Neural cell (in vitro differentiated cells): ENCODE measurements around the gene IL11RA.

Source experiments
- CTCF ChIP-seq: fragments of 450-650 bp; IDR thresholded peaks from 2 replicates; pipeline ENCODE4 v1.5.1; 2014; ENCODE audit warnings: antibody characterized with exemption, mild to moderate bottlenecking, moderate library complexity; ENCODE audit not compliant: poor library complexity, severe bottlenecking
- EZH2 ChIP-seq: fragments of 200-600, 300-800 bp; shearing (Covaris generic), sonication (generic); IDR thresholded peaks from 2 replicates; pipeline ENCODE4 v1.6.1; 2014; ENCODE audit warnings: antibody characterized with exemption, low read length, borderline replicate concordance, mild to moderate bottlenecking; ENCODE audit not compliant: insufficient read depth, poor library complexity, severe bottlenecking

- TF ChIP-seq CTCF (no peak), EZH2 (no peak)
Observed at GRCh38 chr9:34625186-34625486, 26.8 kb upstream of the IL11RA start.
